ENCODE data around the gene RTRAF. TPM values are rescaled to one million over a fixed set of nuclear protein-coding genes. Genes with fewer than 3 reads are reported as not detected.
A peak's percentile ranks its signal among the peaks of the same experiment; 100 is the strongest.

RTRAF gene
- total and polyA plus RNA-seq, 2 experiments from 2014 or later: 60.6 to 309 TPM

- peaks cover 49% of the 10 kb centered on the region for H3K36me3 ChIP-seq
- peak in 1 of 2 donors; percentile 48 for DNase-seq (ENCODE audit: low read depth in 1 of 2, low spot score in 1 of 2)
- no peak overlapping the region for H3K4me3 ChIP-seq
Measured at GRCh38 chr14:52013984-52014600, 24.7 kb downstream of the RTRAF start.

GRCh38 chr14:52014601-52015267, 25.4 kb downstream of the RTRAF start:
- TF ChIP-seq CTCF (IDR thresholded peaks at IDR 0.05; ENCODE audit: low read depth, low read length): no peak
- Histone ChIP-seq H3K4me1 (ENCODE audit: low read depth) (peaks cover 88% of the 10 kb centered on the region), H3K4me3 (no peak overlapping the region), H3K36me3 (peaks cover 51% of the 10 kb centered on the region), H3K27me3 (no peaks in the 10 kb centered on the region), H3K27ac (peak overlapping the region; percentile 94), H3K9me3 (ENCODE audit: low read depth) (no peaks in the 10 kb centered on the region)
- peak in 1 of 2 donors; percentile 84 for DNase-seq (ENCODE audit: low read depth in 1 of 2, low spot score in 1 of 2)

More at GRCh38 chr14:52013984-52014600, 24.7 kb downstream of the RTRAF start:
- Histone ChIP-seq H3K4me1 (ENCODE audit: low read depth) (peaks cover 89% of the 10 kb centered on the region), H3K27me3 (no peaks in the 10 kb centered on the region), H3K27ac (peak overlapping the region; percentile 94), H3K9me3 (ENCODE audit: low read depth) (no peaks in the 10 kb centered on the region)
- peak; percentile 22 for TF ChIP-seq CTCF (IDR thresholded peaks at IDR 0.05; ENCODE audit: low read depth, low read length)

- Histone ChIP-seq H3K27ac (peak overlapping the region; percentile 94), H3K27me3 (no peaks in the 10 kb centered on the region), H3K36me3 (peaks cover 55% of the 10 kb centered on the region), H3K9me3 (ENCODE audit: low read depth) (no peaks in the 10 kb centered on the region), H3K4me3 (no peak overlapping the region), H3K4me1 (ENCODE audit: low read depth) (peaks cover 88% of the 10 kb centered on the region)
- TF ChIP-seq CTCF (IDR thresholded peaks at IDR 0.05; ENCODE audit: low read depth, low read length): peak; percentile 57
- peak; percentile 53 to 61 for DNase-seq (ENCODE audit: low read depth in 1 of 2, low spot score in 1 of 2)
Measured at GRCh38 chr14:52015411-52016030, 26.2 kb downstream of the RTRAF start.

GRCh38 chr14:52018252-52018651, 28.9 kb downstream of the RTRAF start:
- no peak for TF ChIP-seq CTCF (IDR thresholded peaks at IDR 0.05; ENCODE audit: low read depth, low read length)
- Histone ChIP-seq H3K27me3 (no peaks in the 10 kb centered on the region), H3K36me3 (peaks cover 39% of the 10 kb centered on the region)

GRCh38 chr14:52018970-52019369, 29.6 kb downstream of the RTRAF start:
- Histone ChIP-seq H3K4me3 (no peak overlapping the region), H3K27ac (peak overlapping the region; percentile 94), H3K36me3 (peaks cover 36% of the 10 kb centered on the region), H3K27me3 (no peaks in the 10 kb centered on the region), H3K4me1 (ENCODE audit: low read depth) (peaks cover 73% of the 10 kb centered on the region), H3K9me3 (ENCODE audit: low read depth) (no peaks in the 10 kb centered on the region)
- DNase-seq (ENCODE audit: low read depth in 1 of 2, low spot score in 1 of 2): no peak
- TF ChIP-seq CTCF (IDR thresholded peaks at IDR 0.05; ENCODE audit: low read depth, low read length): no peak

More at GRCh38 chr14:52018252-52018651, 28.9 kb downstream of the RTRAF start:
- Histone ChIP-seq H3K4me1 (ENCODE audit: low read depth) (peaks cover 81% of the 10 kb centered on the region), H3K27ac (peak overlapping the region; percentile 94), H3K4me3 (no peak overlapping the region), H3K9me3 (ENCODE audit: low read depth) (no peaks in the 10 kb centered on the region)
- DNase-seq (ENCODE audit: low read depth in 1 of 2, low spot score in 1 of 2): peak in 1 of 2 donors; percentile 37

Data from cardiac muscle cell (in vitro differentiated cells and primary cell).